Pericardium fibroblast (primary cell): ENCODE data around the gene SPATS1. TPM values are rescaled to one million over a fixed set of nuclear protein-coding genes. Genes with fewer than 3 reads are reported as not detected.

Experiments used
- total RNA-seq: library from RNA; depleted of rRNA; stranded (reverse); fragments of >200 nt; gene quantifications from 2 replicates; pipeline ENCODE4 v1.2.3, GENCODE V29; 2015

The SPATS1 gene, protein sequence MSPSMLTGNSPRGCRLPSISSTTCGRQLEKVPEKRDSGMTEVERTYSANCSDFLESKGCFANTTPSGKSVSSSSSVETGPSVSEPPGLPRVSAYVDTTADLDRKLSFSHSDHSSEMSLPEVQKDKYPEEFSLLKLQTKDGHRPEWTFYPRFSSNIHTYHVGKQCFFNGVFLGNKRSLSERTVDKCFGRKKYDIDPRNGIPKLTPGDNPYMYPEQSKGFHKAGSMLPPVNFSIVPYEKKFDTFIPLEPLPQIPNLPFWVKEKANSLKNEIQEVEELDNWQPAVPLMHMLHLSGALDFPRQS
- total RNA-seq, result not detected in 2 replicates

DNA sequence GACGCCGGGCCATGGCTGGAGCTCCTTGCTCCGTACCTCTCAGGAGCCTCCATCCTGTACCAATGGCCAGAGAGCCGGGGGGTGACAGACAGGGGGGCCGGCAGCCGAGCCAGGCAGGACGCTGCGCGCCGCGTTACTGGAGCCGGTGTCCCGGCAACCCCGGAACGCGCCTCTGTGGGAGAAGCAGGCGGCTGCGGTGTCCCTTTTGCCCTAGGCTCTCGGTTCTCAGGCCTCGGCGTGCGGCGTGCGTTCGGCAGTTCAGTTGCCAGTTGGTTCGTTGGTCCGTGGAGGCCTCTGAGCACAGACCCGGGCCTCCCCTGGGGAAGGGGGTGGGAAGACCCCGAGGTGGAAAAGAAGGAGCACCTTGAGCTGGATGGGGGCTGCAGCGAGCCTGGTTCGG lies at the start of gene SPATS1:
SPATS1 (plus strand) TSS at position 162 of the 400 bp plus-strand sequence. CDS start 446 bp downstream, outside the sequence.

DNA sequence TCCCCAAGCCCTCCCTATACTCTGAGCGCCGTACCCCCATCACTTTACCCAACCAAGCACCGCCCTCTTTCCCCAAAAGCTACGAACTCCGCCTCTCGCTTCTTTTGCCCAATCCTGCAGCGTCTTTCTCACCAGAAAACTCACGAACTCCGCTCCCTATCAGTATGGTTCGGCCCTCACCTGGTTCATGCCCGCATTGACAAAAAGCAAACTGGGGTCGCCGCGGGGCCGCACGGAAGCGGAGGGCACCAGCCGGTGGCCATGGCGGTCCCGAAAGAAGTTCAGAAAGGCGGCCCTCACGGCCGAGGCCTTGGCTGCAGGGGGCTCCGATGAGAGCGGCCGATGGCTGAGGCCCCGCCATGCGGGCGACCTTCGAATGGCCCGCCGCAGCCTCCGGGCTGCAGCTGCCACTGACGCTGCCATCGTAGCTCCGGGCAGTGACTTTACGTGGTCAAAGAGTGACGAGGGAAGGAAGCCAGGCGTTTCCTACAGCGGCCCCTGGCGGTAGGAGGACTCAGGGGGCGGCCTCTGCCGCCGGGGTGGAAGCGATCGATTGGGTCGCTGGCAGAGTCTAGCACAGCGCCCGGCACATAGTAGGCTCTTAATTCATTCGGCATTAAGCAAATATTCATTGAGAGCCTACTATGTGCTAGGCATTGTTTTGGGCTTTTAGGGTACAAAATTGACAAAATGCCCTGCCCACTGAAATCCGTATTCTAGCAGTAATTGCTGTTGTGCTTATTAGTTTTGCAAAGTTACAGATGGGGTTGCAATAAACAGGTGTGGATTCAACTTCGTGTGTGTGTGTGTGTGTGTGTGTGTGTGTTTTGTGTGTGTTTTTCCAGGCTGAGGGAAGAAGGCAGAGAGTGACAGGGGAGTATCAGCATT lies 29.3 kb upstream of the SPATS1 start, which contains the start of gene AARS2:
AARS2 (minus strand) TSS at position 447 of the 888 bp plus-strand sequence; CDS start at position 423, 24 bp downstream.

DNA sequence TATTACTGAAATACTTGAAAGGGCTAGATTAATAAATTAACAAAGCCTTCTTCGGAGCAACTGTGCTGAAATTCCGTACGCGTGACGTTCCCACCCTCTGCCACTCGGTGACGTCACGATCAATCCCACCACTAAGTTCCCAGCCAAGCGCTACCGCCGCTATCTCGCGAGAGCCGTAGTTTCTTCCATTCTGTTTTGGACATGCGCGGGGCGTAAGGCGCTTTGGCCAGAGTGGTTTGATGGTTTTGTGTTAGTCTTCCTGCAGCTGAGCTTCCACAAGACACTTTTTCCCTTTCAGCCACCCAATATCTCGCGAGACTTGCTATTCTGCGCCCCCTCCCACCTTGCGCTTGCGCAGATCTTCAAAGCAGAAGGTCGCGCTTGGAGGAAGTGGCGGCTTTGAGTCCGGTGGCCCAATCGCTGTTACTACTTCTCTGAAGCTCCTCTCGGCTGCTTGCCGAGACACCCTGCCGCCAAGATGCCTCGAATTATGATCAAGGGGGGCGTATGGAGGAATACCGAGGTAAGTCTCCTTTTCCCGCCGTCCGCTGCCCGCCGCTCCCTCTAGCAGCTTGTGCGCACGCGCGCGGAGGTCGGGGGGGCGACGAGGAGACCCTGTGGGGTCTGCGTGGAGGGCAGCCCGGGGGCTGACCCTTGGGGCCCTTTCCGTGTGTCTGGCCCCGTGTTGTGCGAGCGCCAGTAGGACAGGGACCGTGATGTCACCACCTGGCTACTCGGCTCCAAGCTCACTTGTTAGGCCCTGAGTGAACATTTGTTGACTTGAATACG lies 45.1 kb downstream of the SPATS1 start, which contains the start of gene CDC5L:
CDC5L (plus strand) TSS at position 361 of the 789 bp plus-strand sequence; CDS start at position 479, 118 bp downstream.

Other genes starting within 250 kb of the SPATS1 start
- 25.7 and 40.7 TPM in 2 replicates for gene MRPL14, start 215.2 kb upstream of the SPATS1 start, total RNA-seq
- gene TMEM63B, start 215.1 kb upstream of the SPATS1 start, total RNA-seq, result 22.6 and 25.8 TPM in 2 replicates
- 0.35 TPM in 1 of 2 replicates, not detected in the other for gene CAPN11, start 183.8 kb upstream of the SPATS1 start, total RNA-seq
- gene MYMX, start 125.7 kb upstream of the SPATS1 start, total RNA-seq, result 0.60 TPM in 1 of 2 replicates, not detected in the other
- gene SLC29A1, start 119.1 kb upstream of the SPATS1 start, total RNA-seq, result 7.9 and 33.3 TPM in 2 replicates
- 534 and 585 TPM in 2 replicates for gene HSP90AB1, start 95.5 kb upstream of the SPATS1 start, total RNA-seq
- gene SLC35B2, start 85.1 kb upstream of the SPATS1 start, total RNA-seq, result 64.7 and 65.8 TPM in 2 replicates
- gene NFKBIE, start 77.1 kb upstream of the SPATS1 start, total RNA-seq, result 3.0 and 9.2 TPM in 2 replicates
- gene TMEM151B, start 72.2 kb upstream of the SPATS1 start, total RNA-seq, result not detected in 2 replicates
- 8.3 and 8.4 TPM in 2 replicates for gene AARS2, start 29.3 kb upstream of the SPATS1 start, total RNA-seq
- 9.7 and 12.1 TPM in 2 replicates for gene CDC5L, start 45.1 kb downstream of the SPATS1 start, total RNA-seq